HG03039 (cell line): ENCODE measurements around the gene SLC37A1.

Experiments
- ATAC-seq: cut with Tn5 transposase; IDR thresholded peaks from one replicate; pipeline ENCODE4 v1.9.1; 2021; ENCODE audit warnings: mild to moderate bottlenecking, moderate library complexity; ENCODE audit not compliant: unreplicated experiment

Gene SLC37A1

GRCh38 chr21:42503711-42504110 lies 9.9 kb upstream of the SLC37A1 start:
- ATAC-seq, result no peak

DNA sequence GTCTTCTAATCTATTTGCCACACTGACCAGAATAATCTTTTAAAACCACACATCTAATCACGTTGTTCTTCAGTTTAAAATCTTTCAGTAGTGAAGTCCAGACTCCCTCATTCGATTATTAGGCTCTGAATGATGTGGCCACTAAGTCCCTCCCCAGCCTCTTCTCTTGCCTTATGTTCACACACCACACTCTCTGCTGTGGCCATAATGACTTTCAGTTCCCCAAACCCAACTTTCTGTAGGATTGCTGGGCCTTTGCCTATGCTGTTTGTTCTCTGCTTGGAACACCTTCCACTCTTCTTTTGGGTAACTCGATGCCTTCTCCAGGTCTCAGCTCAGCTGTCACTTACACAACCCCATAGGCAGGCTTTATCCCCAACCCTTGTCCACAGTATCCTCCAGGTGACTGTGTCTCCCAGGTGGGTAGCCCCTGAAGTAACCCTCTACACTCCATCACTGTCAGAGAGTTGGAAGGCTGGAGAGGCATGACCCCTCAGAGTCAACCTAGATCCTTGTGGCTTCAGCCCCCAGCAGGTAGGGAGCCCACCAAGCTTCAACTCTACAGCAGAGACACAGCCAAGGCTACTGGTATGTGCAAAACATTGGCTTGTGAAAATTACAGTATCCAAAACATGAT lies 8.4 kb upstream of the SLC37A1 start:
- ATAC-seq, result peak; percentile 54

DNA sequence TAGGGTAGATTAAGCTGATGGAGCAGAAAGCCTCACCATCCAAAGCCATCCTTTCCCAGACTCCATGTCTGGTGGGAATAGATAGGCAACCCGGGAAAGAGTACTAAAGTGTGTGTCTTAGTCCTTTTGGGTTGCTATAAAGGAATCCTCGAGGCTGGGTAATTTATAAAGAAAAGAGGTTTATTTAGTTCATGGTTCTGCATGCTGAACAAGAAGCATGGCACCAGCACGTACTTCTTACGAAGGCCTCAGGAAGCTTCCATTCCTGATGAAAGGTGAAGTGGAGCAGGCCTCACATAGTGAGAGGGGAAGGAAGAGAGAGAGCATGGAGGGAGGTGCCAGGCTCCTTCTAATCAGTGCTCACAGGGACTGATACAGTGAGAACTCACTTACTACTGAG lies 6.2 kb upstream of the SLC37A1 start:
- ATAC-seq, result no peak

- no peak for ATAC-seq
Measured at GRCh38 chr21:42508371-42508770, 5.3 kb upstream of the SLC37A1 start.

GRCh38 chr21:42509244-42509643 lies 4.4 kb upstream of the SLC37A1 start:
- no peak for ATAC-seq

DNA sequence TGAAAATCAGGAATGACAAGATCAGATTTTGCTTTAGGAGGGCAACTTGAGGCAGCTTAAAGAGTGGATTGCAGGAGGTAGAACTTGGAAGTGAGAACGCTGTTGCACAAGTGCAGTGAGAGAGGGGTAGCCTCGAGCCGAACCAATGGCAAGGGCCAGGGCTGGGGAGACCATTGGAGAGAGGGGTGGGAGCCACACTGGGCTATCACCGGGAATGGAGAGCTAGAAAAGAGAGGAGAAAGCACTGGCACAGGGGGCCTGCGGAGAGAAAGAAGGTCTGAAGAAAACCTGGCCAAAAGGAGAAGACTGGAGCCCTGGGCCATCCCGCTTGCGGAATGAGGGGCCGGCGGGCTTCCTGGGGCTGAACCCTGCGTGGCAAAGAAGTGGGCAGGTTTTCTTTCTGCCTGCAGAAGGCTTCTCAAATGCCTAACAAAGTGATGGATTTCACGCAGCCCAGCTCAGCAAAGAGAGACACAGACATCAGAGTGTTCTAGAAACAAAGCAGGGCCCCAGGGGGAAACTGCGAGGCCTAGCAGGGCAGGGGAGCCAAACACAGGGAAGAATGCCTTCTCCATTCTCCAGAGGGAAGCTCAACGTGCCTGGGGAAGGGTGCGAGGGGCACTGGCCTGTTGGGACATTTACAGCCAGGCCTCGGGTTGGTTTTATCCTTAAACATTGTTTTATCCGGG lies 1.2 kb upstream of the SLC37A1 start:
- no peak for ATAC-seq

DNA sequence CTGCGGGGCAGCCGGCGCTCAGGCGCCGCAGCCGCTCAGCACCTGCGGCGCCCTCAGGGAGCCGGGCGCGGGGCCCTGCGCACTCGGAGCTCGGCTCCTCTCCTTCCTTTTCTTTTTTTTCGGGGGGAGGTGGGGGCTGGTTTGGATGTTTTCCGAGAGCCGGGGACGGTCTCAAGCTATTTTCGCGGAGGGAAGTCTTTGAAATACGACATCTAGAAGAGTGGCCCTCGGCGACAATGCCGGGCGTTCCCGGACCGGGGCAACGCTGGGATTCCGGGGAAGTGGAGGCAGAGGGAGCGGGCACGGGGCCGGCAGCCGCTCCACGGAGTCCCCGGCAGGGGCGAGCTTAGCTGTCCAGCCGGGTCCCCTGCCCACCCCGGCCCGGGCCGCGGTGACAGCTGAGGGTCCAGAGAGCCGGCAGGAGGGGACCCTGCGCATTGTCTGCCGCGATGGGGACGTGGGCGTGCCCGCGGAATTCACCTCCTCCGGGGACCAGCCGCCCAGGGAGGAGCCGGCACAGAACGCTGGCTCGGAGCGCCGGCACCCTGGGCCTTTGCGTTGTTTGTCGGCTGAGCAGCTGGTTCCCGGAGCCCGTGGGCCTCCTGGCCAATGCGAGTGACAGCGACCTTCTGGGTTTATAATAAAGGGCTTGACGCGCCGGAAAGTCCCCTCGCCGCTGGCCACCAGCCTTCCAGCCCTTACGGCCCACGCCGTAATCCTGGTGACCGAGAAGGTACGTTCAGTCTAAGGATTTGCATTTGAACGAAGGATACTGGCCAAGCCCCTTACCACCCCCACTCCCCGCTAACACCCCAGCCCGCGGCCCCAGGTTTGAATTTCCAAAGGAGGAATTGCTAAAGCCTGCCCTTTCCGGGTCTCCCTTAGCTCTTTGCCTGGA lies 582 bp downstream of the SLC37A1 start:
- ATAC-seq, result peak; percentile 42

DNA sequence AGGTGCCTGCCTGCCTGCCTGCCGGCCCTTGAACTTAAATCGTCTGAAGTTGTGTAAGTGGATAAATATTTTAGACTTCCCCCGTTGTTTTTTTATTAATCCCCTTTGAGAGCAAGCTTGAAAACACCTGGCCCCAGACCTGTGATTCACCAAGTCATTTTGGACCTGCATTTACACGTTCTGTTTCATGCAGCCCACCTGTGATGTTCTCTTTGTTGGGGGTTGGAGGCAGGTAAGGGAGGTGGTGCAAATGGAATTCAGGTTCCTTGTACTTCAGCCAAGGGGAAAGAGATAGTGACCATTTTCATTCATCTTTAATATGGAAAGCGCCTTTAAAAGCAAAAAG lies 1.2 kb downstream of the SLC37A1 start:
- no peak for ATAC-seq

DNA sequence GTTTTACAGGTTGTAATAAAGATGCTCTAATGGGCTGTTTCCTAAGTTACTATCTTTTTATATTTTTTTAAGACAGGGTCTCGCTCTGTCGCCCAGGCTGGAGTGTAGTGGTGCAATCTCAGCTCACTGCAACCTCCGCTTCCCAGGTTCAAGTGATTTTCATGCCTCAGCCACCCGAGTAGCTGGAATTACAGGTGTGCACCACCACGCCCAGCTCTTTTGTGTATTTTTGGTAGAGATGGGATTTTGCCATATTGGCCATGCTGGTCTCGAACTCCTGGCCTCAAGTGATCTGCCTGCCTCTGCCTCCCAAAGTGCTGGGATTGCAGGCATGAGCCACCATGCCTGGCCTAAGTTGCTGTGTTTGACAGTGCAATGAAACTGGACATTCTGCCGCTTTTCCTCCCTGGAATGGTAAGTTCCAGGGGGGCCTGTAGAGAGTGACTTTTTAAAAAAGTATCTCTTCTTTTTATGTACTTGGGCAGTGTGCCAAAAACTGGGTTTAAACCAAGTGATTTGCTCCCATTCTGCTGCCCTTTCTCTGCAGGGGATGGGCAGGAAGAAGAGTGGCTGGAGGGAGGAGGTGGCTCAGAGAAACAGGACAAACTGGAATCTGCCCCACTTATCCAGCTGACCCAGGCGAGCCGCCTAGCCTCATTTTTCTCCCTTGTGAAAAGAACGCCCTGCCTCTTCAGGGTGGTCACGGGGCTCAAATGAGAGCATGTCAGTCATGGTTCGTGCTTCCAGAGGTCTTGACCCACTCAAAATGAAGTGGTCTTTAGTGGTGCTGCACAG lies 2.3 kb downstream of the SLC37A1 start:
- no peak for ATAC-seq

DNA sequence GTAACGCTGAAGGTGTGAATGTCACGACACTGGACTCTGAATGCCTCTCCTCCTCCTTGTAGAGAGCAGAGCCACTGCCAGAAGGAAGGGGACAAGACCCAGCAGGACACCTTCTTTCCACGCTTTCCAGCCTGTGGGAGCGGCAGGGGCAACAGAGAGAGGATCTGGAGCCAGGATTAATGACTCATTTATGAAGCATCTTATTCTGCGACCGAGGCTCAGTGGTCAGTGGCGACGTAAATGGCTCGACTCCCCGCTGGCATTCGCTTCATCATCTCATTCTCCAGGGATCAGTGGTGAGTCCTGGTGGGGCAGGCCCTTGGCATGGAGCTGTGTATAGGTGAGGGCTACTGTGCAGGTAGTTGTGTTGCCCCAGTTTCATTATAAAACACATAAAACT lies 4.6 kb downstream of the SLC37A1 start:
- no peak for ATAC-seq

DNA sequence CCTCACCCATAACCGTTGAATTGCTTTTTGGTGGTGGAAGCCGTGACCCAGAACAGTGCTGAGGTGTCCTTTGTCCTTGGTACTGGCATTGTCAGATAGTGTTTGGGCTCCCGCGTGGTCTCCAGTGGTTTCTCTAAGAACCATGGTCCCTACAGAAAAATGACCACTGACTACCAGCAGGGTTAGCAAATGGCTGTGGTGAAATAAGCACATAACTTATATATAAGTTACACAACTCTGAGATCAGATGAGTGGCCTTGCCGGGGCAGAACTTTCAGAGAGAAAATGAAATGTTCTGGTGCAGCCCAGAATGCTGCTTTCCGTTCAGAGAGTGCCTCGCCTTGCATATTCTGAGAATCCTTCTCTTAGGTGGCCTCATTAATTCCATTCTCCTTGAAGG lies 5.0 kb downstream of the SLC37A1 start:
- no peak for ATAC-seq

DNA sequence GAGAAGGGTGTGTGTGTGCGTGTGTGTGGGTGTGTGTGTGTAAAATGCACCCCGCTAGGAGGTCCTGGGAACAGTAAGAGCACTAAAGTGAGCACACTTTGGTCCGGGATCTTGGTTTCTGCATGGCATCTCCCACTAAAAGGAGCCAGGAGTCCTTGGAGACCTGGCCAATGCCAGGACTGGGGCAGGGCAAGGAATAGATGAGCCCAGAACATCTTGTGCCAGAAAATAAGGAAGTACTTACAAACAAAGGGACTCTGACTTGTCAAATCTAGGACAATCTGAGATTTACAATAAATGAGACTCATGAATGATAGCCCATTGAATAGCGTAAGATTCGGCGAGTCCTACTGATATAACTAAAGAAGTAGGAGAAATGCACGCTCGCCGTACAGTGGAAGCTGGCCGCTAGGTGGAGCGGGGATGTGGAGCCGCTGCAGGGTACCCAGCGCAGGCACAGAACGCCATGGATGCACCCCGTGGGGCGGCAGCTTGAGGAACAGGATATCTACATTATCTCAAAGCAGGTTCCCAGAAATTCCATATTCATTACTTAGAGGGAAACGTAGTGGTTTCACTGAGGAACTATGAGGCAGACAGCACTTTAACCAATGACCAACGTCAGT lies 7.1 kb downstream of the SLC37A1 start:
- no peak for ATAC-seq

DNA sequence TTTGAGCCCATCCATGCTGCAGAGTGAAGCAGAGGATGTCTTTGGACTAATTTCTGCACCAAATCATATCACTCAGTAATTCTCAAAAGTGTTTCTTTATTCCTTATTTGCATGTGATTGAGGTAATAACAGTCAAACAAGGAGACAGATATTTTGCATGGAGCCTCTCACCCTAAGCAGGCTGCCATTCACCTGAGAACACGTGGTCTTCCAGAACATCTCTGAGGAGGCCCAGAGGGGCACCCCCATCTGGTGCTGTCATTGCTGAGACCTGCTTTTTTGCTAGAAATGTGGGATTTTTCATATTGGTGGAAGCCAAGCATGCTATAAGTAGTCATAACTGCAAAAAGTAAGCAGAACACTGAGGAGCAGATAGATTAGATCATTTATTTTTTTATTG lies 7.7 kb downstream of the SLC37A1 start:
- no peak for ATAC-seq

DNA sequence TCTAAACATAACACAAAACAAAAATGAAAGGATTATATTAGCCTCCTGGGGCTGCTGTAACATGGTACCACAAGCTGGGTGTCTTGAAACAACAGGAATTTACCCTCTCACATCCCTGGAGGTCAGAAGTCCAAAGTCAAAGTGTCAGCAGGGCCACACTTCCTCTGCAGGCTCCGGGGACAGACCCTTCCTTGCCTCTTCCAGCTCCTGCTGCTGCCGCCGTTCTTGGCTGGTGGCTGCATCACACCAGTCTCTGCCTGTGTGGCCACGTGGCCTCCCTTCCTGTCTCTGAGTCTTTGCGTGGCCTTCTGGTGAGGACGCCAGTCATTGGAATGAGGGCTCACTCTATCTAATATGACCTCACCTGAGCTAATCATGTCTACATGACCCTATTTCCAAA lies 8.2 kb downstream of the SLC37A1 start:
- ATAC-seq, result no peak

- no peak for ATAC-seq
Measured at GRCh38 chr21:42522271-42522670, 8.6 kb downstream of the SLC37A1 start.

- ATAC-seq, result no peak
Measured at GRCh38 chr21:42522771-42523170, 9.1 kb downstream of the SLC37A1 start.

DNA sequence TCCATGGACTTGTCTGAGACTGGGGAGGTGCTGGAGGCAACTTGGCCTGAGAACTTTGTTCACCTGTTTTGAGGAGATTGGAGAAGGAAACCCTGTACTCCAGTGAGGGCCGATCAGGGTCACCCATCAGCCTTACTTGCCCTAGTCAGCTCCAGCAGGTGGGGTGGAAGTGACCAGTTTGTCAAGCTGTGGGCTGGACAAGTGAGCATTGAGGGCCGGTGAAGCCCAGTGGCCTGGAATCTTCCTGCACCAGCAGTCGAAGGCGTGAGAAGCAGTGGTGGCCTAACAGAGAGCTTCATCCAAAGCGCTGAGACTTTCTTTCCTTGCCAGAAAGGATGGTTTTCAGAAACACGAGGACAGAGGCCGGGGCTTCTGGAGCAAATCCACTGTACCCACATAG lies 9.6 kb downstream of the SLC37A1 start:
- no peak for ATAC-seq

GRCh38 chr21:42523941-42524340 lies 10.3 kb downstream of the SLC37A1 start:
- no peak for ATAC-seq

DNA sequence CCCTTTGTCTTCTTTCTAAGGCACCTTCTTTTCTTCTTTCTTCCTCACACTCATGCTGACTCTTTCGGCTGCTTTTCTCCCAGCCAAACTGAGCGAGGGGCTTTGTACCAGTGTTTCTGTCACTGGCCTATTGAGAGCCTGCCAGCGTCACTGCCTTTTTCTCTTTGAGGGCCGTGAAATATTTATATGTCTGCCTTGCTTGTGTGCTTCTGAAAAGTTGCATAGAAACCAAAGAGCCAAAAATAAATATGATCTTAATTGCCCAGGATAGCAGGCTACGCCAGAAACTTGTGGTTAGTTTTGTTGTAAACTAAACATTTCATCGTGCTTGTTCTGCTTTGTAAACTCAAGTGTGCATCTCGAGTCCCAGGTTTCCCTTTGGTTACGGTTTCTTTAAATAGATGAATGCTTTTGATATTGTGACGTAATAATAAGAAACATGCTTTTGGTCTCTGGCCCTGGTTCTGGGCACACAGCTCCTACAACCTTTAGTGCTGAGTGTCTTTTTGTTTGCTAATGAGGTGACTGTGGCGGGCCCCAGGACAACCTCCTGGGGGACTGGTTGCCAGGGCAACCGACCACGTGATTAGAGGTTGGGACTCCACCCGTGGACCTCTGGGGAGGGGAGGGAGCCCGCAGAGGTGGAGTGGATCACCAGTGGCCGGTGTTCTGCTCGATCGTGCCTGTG lies 10.8 kb downstream of the SLC37A1 start:
- ATAC-seq, result peak; percentile 63

DNA sequence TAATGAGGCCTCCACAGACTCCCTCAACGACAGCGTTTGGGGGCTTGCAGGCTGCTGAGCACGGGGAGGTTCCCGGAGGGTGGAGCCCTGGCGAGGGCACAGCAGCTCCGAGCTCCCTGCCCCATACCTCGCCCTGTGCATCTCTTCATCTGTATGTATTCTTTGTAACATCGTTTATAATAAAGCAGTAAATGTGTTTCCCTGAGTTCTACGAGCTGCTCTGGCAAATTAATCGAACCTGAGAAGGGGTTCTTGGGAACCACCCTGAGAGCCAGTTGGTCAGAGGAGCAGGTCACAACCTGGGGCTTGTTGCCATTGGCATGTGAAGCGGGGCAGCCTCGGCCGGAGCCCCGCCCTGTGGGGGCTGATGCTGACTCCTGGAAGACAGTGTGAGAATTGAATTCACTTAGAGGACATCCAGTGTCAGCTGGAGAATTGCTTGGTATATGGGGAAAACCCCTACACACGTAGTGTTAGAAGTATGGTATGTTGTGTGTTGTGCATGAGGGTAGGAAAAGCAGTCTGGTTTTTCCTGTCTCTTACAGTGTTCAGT lies 11.5 kb downstream of the SLC37A1 start:
- peak; percentile 5 for ATAC-seq
